NOMO-1 (cell line): ENCODE results near the gene KRTAP15-1.

ENCODE experiments used
- DNase-seq, 2 experiments: peaks; one replicate each; lab custom pipeline; 2025; ENCODE audit not compliant: unreplicated experiment in 2 of 2; lab: John Stamatoyannopoulos, UW

The KRTAP15-1 gene

GRCh38 chr21:30439975-30440374 lies at the start of gene KRTAP15-1:
KRTAP15-1 (plus strand) TSS chr21:30440275; CDS start chr21:30440328, 53 bp downstream.
- DNase-seq = no peak

- DNase-seq = no peak
Observed at GRCh38 chr21:30391492-30392025, 48.5 kb upstream of the KRTAP15-1 start.

GRCh38 chr21:30395731-30396130 lies 44.3 kb upstream of the KRTAP15-1 start, which contains the start of gene KRTAP13-1:
KRTAP13-1 (plus strand) TSS chr21:30396031; CDS start chr21:30396087, 56 bp downstream.
- no peak for DNase-seq

- peak in 1 of 2 experiments; percentile 6 for DNase-seq
Observed at GRCh38 chr21:30408782-30409494, 31.1 kb upstream of the KRTAP15-1 start.

- no peak for DNase-seq
Observed at GRCh38 chr21:30415993-30416392, 24.1 kb upstream of the KRTAP15-1 start.

GRCh38 chr21:30425826-30426225 lies 14.2 kb upstream of the KRTAP15-1 start, which contains the start of gene KRTAP13-3:
KRTAP13-3 (minus strand) TSS chr21:30425926; CDS start chr21:30425912, 14 bp downstream.
- DNase-seq = no peak

GRCh38 chr21:30426731-30427130 lies 13.3 kb upstream of the KRTAP15-1 start:
- DNase-seq = no peak

GRCh38 chr21:30430170-30430655 lies 9.9 kb upstream of the KRTAP15-1 start, which contains the start of gene KRTAP13-4:
KRTAP13-4 (plus strand) TSS chr21:30430220; CDS start chr21:30430276, 56 bp downstream.
- DNase-seq = no peak

- DNase-seq = peak; percentile 18 to 36
Observed at GRCh38 chr21:30434033-30434631, 5.9 kb upstream of the KRTAP15-1 start.

- peak; percentile 4 to 25 for DNase-seq
Observed at GRCh38 chr21:30437010-30437565, 3.0 kb upstream of the KRTAP15-1 start.

GRCh38 chr21:30443226-30443625 lies 3.2 kb downstream of the KRTAP15-1 start:
- DNase-seq = no peak

GRCh38 chr21:30444204-30444603 lies 4.1 kb downstream of the KRTAP15-1 start:
- DNase-seq = no peak

GRCh38 chr21:30447056-30447455 lies 7.0 kb downstream of the KRTAP15-1 start:
- DNase-seq = no peak

- DNase-seq = no peak
Observed at GRCh38 chr21:30448514-30448913, 8.4 kb downstream of the KRTAP15-1 start.

- peak in 1 of 2 experiments; percentile 4 for DNase-seq
Observed at GRCh38 chr21:30463713-30464112, 23.6 kb downstream of the KRTAP15-1 start.

- DNase-seq = no peak
Observed at GRCh38 chr21:30468900-30469714, 29.0 kb downstream of the KRTAP15-1 start.

- no peak for DNase-seq
Observed at GRCh38 chr21:30478004-30478403, 37.9 kb downstream of the KRTAP15-1 start.

GRCh38 chr21:30479259-30479658 lies 39.2 kb downstream of the KRTAP15-1 start:
- DNase-seq = no peak

- DNase-seq = no peak
Observed at GRCh38 chr21:30480145-30480544, 40.1 kb downstream of the KRTAP15-1 start, which contains the start of gene KRTAP19-1. KRTAP19-1 (minus strand) TSS chr21:30480367; CDS start chr21:30480317, 50 bp downstream.

- DNase-seq = no peak
Observed at GRCh38 chr21:30482130-30482529, 42.1 kb downstream of the KRTAP15-1 start.
